Limb (tissue), 2 donors: ENCODE results near the gene RAPGEF4.
A peak's percentile ranks its signal among the peaks of the same experiment; 100 is the strongest.

Source experiments
- DNase-seq, 2 donors: peaks; one replicate each; pipeline ENCODE4 v3.0.0-alpha.2; 2016; ENCODE audit errors: extremely low spot score in 2 of 2

Gene RAPGEF4

DNA sequence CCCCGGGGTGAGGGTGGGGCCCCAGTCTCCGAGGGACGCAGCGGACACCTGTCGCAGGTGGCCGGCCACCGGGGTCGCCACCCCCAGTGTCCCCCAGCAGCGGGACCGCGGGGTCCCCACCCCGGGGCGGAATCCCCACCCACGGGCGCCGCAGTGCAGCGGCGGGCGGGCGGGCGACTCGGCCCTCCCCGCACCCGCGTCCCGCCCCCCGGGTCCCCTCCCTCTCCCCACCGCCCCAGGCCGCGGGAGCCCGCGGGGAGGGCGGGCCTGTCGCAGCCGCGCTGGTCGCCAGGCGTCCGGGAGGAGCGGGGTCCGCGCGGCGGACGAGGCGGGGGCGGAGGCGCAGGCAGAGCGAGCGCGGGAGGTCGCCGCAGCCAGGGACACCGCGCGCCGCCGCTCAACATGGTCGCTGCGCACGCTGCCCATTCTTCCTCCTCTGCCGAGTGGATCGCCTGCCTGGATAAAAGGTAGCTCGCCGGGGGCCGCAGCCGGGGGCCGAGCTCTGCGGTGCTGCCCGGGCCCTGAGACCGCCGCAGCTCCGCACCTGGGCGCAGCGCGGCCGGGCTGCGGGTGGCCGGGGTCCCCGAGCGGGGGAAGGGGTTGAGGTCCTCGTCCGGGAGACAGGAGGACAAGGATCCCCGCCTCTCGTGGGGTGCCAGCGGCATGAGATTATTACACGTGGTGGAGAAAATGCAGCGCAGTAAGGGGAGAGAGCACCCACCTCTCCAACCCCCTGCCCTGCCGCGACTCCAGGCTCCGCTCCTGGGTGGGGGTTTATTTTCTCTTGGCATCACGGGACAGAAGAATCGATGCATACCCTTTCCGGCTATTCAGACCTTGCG is at the start of gene RAPGEF4:
RAPGEF4 (plus strand) TSS at position 264 of the 842 bp plus-strand sequence; CDS start at position 403, 139 bp downstream.
- DNase-seq = peak; percentile 9 to 56

DNA sequence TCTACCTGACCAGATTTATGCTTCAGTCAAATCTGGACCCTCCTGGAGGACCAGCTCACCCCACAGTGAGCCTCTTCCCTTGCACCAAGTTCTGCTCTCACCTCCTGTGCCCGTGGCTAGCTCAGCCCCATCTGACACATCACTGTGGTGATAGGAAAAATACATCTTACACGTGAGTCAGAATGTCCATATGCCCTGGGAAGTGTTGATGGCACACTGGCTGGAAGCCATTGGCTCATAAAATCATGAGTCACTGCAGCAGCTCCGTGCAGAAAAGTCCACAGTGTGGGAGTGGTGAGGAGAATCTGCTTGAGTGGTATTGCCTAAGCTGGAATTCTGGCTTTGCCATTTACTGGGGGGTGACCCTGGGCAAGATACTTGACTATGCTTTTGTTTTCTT is 42.6 kb upstream of the RAPGEF4 start:
- peak in 1 of 2 donors; percentile 38 for DNase-seq

DNA sequence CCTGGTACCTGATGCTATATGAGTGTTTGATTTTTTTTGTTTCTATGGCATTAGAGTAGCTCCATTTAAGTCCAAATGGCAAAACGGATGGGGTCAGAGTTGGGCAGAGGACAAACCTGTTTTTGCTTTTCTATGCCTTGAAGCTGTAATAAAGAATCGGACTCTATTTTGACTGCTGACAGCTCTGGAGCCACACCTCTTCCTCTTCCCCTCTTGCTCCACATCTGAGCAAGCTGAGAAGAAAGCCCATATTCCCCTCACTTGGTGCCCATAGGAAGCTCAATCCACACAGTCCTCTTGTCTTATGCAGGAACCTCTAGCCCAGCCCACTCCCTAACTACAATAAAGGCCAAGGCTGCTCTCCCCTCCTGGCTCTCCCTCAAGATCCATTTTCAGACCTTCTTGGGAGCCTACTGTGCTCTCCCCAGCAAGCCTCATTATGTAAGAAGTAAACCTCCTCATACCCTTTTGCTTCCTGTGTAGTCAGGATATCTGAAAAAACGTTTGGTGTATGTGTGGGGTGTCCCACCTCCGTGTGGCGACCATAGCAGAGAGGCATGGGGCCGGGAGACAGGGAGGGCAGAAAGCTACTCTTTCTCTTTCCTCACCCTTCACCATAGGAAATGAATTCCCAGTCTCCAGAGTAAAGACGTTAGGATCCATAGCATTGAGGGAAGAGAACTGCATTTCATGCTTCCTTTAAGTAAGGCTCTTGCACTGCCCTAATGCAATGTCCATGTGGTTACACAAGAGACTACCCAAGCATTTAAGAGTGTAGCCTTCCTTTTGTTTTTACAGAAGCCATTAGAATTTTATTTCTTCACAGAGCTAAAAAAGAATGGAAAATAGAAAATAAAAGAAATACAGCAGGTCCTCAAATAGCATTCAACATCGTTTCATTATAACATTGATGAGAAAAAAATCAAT is 41.9 kb upstream of the RAPGEF4 start:
- DNase-seq = no peak

DNA sequence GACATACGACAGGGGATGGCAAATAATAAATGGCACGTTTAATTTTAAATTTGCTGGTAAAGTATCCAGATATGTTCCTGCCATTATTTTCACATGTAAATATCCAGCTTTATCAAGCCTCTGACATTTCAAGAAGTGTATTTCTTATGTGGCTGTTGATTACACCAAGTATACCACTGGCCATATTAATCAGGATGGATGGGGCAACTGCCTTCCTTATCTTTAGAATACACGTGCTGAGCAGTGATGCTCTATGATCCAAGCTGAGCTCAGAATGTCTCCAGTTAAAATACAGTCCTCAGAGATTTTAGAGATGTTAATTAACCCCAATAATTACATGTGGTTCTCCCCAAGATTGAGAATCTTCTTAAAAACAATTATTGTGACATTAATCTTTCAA is 38.3 kb upstream of the RAPGEF4 start:
- DNase-seq = no peak

DNA sequence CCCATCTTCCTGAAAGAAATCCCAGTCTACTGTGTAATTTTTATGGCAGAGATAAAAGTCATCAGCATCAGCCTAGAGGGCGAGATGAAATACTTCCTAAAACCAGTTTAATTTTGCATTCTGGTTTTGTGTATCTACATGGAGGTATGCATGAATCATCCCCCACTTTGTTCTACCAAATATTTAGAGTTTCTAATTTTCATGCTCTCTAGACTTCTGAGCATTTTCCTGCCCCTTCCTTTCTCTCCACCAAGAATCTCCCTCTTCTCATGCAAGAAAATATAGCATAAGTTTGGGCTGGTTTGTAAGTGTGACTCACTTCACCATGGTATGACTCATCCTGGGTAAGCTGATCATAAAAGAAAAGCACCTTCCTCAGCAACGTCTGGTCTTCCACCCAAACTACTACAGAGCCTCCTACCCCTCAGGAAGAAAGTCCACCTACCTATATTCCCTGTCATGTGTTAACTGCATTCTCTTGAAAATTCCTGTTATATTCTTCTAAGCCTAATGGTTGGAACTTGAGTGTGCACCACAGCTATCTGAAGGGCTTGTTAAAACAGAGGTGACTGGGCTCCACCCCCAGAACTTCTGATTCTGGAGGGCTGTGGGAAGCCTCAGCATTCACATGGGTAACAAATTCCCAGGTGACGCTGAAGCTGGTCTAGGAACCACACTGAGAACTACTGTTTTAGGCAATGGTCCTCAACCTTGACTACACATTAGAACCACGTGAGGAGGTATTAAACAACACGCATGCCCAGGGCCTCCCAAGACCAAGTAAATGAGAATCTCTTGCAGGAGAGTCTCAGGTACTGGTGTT is 37.4 kb upstream of the RAPGEF4 start:
- DNase-seq = no peak

DNA sequence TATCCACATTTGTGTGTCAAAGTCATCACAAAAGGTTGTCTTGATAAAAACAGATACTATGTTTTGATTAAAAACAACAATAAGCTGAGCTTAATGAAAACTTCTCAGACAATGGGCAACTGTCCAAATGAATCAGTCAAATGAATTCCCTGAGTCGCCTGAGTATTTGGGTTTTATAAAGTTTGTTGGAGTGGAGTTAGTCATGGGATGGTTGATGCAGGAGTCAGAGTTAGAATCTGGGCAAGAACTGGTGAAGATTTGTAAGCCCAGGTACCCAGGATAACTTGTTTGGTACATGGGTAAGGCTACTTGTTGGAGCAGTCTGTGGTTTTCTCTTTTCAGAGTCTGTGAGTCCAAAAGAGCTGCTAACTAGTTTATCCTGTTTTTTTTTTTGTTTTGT is 34.4 kb upstream of the RAPGEF4 start:
- DNase-seq = no peak

DNA sequence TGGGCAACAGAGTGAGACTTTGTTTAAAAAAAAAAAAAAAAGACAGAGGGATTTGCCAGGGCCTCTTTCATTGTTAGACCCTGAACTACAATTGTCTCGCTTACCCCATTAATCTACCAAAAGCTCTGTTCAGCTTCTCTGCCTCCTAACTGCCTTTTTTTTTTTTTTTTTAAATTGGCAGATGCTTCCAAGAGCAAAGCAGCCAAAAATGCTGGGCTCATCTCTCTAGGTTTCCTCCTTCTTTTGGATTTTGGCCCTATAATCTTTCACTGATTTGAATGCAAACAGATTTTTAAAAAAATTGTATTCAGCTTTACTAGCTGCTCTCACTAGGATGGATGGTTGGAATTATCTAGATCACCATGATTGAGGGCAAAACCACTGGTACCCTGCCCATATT is 33.2 kb upstream of the RAPGEF4 start:
- DNase-seq = no peak

DNA sequence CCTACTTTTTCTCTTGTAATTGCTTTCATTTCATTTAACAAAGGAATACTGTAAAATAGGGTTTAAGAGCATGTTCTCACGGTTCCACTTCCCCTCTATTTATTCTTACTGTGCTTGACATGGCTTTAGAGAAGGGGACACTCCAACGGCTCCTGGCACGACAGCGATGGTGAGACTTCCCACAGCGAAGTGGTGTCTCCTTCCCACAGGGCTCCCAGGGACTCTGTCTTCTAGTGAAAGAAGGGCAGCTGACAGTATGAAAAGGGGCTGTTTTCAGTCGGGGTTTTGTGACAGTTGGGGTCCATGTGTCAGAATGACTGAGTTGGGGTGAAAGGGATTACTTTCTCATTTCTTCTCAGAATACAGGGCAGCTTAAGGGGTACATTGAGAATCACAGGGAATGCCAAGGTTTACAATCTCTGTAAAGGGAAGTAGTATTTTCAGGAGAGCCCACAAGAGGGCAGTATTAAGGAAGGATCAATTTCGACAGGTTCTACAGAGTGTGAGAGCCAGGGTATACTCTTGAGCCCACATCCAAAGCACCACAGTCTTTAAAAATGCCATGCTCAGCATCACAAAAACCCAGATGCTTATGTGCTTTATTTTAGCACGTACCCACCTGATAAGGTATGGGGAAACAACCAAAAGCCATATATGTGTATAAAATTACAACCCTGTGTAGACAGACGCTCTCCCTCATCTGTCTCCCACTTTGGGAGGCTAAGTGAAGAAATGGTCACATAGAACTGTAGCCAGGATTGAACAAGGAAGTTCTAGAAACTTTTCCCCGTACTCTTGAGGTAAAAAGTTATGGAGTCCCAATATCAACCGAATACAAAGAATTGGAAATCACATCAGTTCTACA is 31.3 kb upstream of the RAPGEF4 start:
- DNase-seq = no peak

DNA sequence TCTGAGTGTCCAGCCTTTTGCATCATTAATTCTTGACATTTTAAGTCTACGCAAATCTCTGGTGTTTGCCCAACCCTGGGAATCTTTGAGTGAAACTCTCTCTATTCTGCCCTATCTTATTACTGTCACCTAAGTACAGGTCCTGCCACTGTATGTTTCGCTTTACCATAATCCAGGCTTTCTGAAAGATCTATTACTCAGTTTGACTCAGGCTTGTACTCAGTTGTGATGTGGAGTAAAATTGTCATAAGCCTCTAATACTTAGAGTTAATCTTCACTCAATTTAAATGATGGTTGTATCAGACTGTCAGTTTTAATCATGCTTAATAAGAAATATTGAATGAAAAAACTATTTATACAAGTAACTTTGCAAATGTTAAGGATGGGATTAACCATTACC is 30.3 kb upstream of the RAPGEF4 start:
- no peak for DNase-seq

DNA sequence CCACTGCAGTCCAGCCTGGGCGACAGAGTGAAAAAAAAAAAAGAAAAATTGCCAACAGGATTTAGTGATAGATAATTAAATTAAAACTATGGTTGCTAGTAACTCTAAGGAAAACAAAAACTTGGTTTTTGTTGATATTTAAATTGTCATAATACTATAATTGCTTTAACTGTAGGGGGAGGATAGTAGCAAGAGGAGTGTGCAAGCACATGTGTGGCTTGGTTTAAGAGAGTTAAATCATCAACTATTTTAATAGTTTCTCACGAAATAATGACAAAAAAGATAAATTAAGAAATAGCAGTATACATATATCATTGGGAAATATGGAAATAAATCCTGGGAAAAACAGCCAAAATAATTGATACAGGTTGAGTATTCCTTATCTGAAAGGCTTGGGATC is 27.4 kb upstream of the RAPGEF4 start:
- no peak for DNase-seq

DNA sequence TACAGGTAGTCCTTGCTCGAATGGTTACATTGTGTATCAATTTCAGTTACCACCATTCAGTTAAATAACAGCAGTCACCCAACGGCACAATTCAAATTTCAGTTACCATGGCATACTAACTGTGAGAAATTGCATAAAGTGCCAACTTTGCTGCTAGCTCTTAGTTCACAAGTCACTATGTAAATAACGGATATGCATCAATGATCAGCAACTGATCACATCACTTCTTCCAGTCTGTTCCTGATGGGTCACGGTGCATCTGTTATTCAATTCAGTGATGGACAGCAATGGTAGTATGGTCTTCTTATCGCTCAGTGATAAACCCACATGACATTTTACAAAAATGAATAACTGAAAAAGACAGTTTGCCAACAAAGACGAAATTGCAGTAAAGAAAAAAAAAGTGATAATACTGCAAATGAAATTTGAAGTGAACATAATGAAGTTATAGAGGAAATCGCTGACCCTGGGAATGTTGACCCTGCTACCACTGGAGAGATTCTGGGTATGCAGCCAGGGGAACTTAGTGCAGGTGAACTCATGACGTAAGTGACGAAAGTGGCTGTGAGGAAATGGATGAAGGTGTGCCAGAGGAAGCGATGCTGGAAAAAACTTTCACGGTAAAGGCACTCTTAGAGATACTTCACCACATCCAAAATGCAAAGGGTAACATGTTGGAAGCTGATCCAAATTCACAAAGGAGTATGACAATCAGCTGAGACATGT is 25.9 kb upstream of the RAPGEF4 start:
- no peak for DNase-seq

DNA sequence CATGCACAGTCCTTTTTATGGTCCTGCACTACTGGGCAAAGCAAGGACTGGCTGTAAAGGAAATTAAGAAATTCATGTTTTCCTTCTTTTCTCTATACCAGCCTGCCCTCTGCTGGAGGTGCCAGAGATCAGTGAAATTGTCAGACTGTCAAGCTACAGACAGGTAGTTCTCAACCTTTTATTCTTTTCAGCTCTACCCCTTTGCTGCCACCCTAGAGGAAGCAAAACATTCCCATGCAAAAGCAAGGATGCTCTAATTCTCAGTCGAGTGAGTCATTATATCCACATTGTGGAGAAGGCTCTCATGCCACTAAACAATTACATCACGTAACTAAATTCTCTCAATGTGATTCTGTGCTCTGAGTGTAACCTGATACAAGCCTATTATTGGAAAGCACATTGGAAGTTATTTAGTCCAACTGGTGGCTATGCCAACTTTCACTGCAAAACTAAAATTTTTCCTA is 25.0 kb upstream of the RAPGEF4 start:
- DNase-seq = peak; percentile 47 to 56

DNA sequence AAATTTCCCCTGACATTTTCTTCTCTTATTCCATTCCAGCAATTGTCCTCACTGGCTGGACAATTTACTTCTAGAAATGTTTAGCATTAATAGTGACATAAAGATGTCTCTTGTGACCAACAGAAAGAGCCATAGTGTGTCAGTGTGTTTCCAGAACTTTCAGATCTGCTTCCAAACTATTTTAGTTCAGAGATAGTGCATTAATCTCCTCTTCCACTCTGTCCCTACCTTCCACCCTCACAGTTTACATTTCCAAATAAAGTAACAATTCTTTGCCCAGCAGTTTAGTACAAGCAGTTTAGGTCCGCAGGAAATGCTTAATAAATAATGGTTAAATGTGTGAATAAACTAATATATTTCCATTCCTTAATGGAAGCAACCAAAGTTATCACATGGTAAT is 24.5 kb upstream of the RAPGEF4 start:
- no peak for DNase-seq

DNA sequence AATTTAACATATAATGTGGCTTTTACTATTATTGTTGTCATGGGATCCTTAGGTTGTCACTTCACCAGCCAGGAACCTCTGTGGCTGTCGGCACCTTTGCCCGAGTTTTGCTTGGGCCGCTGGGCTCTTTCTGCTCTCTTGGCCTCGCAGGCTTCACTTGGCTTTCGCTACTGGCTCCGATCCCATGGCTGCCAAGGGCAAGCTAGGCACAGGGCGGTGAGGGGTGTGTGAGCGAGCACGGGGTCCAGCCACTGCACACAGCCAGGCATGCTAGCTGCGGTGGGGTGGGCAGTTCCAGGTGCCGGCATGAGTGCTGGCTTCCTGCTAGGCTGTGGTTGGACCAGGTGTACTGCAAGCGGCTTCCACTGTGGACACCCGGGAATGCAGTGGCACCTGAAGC is 23.4 kb upstream of the RAPGEF4 start:
- no peak for DNase-seq

DNA sequence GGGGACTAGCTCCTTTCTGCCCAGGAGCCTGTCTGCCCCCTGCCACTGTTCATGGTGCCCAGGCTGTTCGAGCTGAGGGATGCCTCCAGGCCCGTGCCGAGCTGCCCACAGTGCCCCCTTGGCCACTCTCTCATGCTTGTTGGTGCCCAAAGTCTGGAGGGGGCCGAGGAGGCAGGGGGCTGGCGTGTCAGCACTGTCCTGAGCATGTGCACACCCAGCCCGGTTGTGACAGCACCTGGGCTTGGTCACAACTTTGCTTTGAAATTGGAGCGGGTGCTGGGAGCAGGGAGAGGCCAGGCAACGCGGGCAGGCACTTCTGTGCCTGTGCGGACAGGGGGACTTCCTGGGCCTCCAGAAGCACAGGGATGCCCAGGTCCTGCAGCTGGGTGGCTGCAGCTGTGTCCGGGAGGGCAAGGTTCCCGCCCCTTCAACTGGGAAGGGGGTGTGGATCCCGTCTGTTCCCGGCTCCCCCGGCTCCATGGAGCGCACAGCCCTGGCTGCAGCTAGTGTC is 22.2 kb upstream of the RAPGEF4 start:
- no peak for DNase-seq

DNA sequence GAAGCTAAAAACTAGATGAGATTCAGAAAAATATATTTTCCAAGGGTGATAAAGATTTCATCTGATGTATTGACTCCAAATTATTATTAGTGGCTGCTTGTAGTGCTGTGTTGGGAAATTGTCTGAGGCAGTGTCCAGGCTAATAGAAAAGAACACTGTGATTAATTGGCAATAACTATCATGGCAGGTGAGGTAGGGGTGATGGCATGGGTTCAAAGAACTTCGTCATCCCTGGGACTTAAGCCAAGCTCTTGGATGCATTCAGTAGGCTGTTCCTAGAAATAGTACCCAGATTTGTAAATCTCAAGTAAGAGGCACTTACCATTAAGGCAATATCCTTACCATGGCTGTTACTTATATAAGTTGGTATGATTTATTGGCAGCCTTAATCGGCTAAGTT is 13.2 kb upstream of the RAPGEF4 start:
- DNase-seq = no peak

DNA sequence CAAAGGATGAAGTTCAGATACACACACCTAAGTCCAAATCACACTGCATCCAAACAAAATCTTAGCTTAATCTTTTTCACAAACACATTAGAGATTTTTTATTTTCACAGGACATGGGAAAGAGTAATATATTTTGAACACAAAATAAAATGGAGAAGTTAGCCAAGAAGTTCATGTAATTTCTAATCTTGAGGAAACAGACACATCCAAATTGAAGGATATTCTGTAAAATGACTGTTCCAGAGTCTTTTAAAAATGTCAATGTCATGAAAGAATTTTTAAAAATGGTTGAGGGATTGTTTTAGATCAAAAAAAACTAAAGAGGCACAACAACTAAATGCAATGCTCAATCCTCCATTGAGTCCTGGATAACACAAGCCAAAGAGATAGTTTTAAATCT is 12.4 kb upstream of the RAPGEF4 start:
- DNase-seq = no peak

DNA sequence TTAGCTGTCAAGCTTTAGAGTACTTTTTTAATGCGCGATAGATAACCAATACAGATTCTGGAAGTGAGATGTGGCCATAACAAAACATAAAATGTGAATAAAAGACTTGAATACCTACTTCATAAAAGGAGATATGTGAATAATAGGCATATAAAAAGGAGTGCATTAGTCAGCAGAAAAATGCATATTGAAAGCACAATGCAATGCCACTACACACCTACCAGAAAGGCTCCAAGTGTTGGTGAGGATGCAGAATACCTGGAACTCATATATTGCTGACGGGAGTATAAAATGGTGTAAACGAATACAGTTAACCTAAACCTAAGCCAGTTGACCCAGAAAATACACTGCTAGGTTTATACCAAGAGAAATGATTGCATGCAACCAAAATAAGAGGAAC is 10.9 kb upstream of the RAPGEF4 start:
- DNase-seq = no peak

DNA sequence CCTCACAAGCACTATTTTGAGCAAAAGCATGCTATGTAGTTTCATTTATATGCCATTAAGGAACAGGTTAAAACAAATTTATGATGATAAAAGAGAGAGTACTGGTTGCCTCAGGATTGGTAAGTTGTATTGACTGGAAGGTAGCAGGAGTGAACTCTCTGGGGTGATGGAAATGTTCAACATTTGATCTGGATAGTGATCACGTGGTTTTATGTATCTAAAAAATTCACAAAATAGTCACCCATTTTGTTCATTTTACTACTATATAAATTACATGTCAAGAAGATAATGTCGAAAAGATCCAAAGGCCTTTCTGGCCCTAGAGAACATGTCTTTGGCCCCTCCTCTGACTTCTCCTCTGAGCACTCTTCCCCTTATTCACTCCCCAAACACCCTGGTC is 10.4 kb upstream of the RAPGEF4 start:
- no peak for DNase-seq

DNA sequence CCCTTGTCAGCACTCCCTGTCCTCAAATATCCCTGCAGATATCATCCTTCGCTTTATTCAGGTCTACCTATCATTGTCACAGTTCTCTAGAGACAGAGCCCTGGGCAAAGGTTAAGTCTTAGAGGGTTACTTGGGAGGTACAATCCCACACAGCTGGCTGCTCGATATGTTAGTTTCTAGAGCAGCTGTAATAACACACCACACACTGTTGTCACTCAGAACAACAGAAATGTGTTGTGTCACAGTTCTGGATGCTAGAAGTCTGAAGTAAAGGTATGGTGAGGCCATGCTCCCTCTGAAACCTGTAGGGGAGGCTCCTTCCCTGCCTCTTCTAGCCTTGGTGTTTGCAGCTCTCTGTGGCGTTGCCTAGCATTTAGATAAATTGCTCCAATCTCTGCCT is 9.9 kb upstream of the RAPGEF4 start:
- no peak for DNase-seq
